Neural progenitor cell (in vitro differentiated cells): ENCODE data around the gene B4GALNT1.

Experiments
- CTCF ChIP-seq: fragments of 200-600 bp; sonication (generic); IDR thresholded peaks from 2 replicates; pipeline ENCODE4 v1.5.1; 2017; ENCODE audit warnings: antibody characterized with exemption, mild to moderate bottlenecking
- EZH2 ChIP-seq: fragments of 200-600 bp; sonication (generic); IDR thresholded peaks from 2 replicates; pipeline ENCODE4 v1.6.1; 2017; ENCODE audit warnings: antibody characterized with exemption, mild to moderate bottlenecking, moderate library complexity
- EZH2phosphoT487 ChIP-seq: fragments of 200-600 bp; sonication (generic); IDR thresholded peaks from 2 replicates; pipeline ENCODE4 v1.6.1; 2017; ENCODE audit warnings: antibody characterized with exemption

GRCh38 chr12:57623811-57624390 is 9.1 kb downstream of the B4GALNT1 start:
- TF ChIP-seq CTCF = no peak
- TF ChIP-seq EZH2 = no peak
- no peak for TF ChIP-seq EZH2phosphoT487
